Fibroblast of lung (primary cell): ENCODE data around the gene BOLA1.

ENCODE experiments used
- EZH2 ChIP-seq: IDR thresholded peaks from 2 replicates; pipeline ENCODE4 v1.5.1; 2012; ENCODE audit warnings: low read length, control low read depth, mild to moderate bottlenecking; ENCODE audit errors: missing control alignments
- TF ChIP-seq, protein P1 (sequence below), 2 donors: IDR thresholded peaks in 1 of 2; conservative IDR thresholded peaks in 1 of 2; 1 replicate in 1 of 2; 2 replicates in 1 of 2; pipeline ENCODE4 v1.5.1; 2011 to 2012; ENCODE audit warnings: low read length in 2 of 2, control low read depth in 1 of 2, inconsistent platforms in 1 of 2, low read depth in 1 of 2, mild to moderate bottlenecking in 1 of 2

DNA sequence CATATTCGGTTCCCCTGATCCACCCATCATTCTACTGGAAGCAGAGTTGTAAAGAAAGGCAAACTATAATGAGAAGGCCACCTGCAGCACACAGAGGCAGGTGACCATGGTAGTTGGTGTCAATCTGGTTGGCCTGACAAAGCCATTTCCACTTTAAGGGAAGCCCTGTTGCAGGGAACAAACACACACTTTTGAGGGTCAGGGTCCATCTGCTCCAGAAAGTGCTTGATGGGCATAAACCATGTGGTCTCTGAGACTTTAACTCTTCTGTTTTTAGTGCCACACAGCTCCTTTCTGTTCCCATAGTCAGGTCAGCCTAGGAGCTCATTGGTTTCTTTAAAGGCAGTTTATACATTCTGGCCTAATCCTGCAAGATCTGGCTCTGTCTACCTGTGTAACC lies 17.5 kb upstream of the BOLA1 start:
- TF ChIP-seq, protein P1, sequence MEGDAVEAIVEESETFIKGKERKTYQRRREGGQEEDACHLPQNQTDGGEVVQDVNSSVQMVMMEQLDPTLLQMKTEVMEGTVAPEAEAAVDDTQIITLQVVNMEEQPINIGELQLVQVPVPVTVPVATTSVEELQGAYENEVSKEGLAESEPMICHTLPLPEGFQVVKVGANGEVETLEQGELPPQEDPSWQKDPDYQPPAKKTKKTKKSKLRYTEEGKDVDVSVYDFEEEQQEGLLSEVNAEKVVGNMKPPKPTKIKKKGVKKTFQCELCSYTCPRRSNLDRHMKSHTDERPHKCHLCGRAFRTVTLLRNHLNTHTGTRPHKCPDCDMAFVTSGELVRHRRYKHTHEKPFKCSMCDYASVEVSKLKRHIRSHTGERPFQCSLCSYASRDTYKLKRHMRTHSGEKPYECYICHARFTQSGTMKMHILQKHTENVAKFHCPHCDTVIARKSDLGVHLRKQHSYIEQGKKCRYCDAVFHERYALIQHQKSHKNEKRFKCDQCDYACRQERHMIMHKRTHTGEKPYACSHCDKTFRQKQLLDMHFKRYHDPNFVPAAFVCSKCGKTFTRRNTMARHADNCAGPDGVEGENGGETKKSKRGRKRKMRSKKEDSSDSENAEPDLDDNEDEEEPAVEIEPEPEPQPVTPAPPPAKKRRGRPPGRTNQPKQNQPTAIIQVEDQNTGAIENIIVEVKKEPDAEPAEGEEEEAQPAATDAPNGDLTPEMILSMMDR (conservative IDR thresholded peaks at IDR 0.05 in 1 of 2, IDR thresholded peaks at IDR 0.05 in 1 of 2; ENCODE audit: low read depth in 1 of 2, low read length in 2 of 2) = no peak
- no peak for TF ChIP-seq EZH2
